ENCODE measurements around the gene UEVLD.

The UEVLD gene

DNA sequence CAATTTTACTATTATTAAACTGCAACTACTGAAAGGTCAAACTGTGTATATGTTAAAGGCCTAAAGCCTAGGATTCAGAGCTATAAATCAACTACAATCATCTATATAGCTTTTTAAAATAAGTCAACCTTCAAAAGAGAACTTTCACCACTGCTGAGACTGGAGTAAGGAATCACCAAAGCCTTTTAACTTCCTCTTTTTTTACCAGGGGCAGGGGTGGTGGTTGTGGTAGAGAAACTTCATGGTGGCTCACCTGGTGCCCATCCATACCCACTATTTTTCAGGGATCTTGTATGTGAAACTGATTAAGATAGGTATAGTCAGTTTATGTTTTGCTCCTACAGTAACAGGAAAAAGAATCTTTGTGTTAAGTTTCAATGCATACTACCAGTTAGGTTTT is 93.3 kb downstream of the UEVLD start:
- DNase-seq: no peak

DNA sequence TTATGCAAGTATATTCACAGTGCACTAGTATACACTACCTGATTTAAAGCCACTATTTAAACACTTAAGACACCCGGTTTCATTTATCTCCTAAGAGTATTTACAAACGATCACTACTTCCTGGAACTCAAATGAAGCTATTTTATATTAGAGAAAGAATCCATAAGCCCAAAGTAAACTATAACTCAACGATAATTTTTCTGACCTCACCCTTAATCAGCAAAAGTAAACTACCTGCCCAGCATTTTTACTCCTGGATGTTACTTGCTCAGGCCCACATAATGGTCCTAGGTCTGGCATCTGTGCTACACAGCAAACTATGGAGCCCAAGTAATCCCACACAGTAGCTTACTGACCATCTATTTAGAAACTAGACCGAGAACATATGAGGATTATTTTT is 95.2 kb downstream of the UEVLD start:
- DNase-seq: no peak

DNA sequence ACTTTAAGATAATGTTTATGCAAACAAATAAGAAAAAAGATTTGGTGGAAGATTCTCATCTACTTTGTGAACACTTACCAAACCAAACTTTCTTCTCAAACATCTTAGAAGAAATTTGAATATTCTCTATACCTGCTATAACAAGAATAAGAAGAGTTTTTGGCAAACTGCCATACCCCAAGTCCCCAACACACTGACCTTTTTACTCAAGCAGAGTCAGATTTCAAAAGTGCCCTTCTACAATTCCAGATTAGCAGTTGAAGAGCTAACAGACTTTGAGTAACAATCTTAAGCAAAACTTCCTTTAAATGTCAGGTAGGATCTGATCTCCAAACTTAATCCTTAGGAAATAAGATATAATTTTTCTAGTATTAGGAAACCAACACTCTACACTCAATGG is 95.6 kb downstream of the UEVLD start:
- no peak for DNase-seq

GRCh38 chr11:18491924-18492323 is 96.6 kb downstream of the UEVLD start:
- DNase-seq: no peak

DNA sequence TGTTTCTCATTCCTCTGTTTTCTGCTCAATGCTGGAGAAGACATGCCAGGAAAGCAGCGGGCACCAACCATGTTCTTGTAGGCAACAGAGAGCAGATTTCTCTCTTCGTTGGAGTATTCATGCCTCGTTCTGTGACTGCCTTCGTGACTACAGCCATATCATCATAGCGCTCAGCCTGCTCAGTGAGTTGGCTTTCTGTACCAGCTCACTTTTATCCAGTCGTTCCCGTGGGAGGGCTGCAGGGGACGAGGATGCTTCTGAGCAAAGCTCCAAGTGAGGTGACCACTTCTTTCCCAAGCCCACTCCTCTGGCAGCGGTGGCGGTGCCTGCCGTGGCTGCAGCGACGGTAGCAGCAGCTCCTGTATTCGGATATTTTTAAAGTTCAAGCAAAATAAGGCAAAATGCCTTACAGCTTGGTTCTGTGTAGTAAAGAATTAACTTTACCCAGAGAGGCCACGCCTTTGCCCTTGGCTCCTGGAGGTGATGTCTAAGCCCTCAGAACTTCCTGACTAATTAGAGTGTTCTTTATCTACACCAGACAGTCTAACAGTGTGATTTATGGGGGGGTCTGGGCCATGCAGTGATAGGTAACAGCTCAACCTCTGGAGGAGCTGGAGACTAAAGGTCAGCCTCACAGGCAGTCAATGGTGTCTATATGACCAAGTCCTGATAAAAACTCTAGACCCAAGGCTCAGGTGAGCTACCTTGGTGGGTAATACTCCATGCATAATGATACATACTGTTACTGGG is 97.6 kb downstream of the UEVLD start:
- no peak for DNase-seq

GRCh38 chr11:18490319-18490718 is 98.2 kb downstream of the UEVLD start:
- DNase-seq: no peak

- no peak for DNase-seq
Measured at GRCh38 chr11:18485913-18486528, 102.5 kb downstream of the UEVLD start.

All from NCI-H446 treated with DMSO at 0.1 percent for 48 hours (cell line).